GM19372 (cell line): ENCODE results near the gene ERN1.
"Not testable (repeated sequence)": the region's sequence is repeated elsewhere in the genome, so short reads cannot be mapped to it uniquely, and the experiment has no call there.

ENCODE experiments used
- ATAC-seq: cut with Tn5 transposase; IDR thresholded peaks from one replicate; pipeline ENCODE4 v1.9.1; 2021; ENCODE audit warnings: mild to moderate bottlenecking, low read depth, moderate library complexity; ENCODE audit not compliant: unreplicated experiment

Gene ERN1

DNA sequence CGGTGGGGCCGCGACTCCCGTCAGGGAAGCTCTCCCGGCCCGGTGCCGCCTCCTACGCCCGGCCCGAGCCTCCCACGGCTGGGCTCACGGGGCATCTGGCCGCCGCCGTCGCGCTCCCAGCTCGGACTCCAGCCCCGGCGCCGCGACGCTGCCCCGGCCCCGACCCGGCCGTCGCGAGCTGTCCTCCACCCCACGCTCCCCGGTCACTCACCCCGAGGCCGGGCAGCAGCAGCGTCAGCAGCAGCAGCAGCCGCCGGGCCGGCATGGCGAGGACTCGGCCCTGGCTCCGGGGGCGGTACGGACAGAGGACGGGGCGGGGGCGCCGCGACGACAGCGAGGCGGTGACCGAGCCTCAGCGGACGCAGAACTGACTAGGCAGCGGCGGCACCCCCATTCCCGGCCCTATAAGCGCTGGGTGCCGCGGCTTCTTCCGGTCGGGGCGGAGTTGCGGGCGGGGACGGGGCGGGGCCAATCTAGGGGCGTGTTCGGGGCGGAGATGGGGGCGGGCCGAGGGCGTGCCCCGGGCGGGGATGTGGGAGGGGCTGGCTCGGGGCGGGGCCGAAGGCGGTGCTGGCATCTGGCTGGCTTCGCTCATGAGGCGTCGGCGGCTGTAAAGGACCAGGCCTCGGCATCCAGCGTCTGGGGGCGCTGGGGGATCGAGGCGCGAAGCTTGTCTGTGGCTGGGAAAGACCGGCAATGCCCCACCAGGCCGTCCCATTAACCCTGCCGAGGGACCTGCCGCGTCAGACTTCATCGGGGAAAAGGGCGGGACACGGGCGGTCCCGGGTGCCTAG, at the start of gene ERN1:
TSS of gene ERN1 (minus strand) at position 380 of the 794 bp plus-strand sequence. CDS start at position 265, 115 bp downstream.
- peak; percentile 86 for ATAC-seq

DNA sequence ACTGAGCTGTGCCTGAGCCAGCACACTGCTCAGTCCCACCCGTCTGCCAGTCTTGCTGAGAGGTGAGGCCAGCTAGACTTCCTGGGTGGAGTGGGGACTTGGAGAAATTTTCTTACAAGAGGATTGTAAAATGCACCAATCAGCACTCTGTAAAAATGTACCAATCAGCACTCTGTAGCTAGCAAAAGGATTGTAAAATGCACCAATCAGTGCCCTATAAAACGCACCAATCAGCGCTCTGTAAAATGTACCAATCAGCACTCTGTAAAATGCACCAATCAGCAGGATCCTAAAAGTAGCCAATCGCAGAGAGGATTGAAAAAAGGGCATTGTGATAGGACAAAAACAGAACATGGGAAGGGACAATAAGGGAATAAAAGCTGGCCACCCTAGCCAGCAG, 49.1 kb upstream of the ERN1 start:
- ATAC-seq: not testable (repeated sequence)

- no peak for ATAC-seq
These were observed 48.3 kb upstream of the ERN1 start for GRCh38 chr17:64178011-64178825.

GRCh38 chr17:64177311-64178010, 47.5 kb upstream of the ERN1 start:
- no peak for ATAC-seq

GRCh38 chr17:64176556-64176955, 46.6 kb upstream of the ERN1 start:
- no peak for ATAC-seq

DNA sequence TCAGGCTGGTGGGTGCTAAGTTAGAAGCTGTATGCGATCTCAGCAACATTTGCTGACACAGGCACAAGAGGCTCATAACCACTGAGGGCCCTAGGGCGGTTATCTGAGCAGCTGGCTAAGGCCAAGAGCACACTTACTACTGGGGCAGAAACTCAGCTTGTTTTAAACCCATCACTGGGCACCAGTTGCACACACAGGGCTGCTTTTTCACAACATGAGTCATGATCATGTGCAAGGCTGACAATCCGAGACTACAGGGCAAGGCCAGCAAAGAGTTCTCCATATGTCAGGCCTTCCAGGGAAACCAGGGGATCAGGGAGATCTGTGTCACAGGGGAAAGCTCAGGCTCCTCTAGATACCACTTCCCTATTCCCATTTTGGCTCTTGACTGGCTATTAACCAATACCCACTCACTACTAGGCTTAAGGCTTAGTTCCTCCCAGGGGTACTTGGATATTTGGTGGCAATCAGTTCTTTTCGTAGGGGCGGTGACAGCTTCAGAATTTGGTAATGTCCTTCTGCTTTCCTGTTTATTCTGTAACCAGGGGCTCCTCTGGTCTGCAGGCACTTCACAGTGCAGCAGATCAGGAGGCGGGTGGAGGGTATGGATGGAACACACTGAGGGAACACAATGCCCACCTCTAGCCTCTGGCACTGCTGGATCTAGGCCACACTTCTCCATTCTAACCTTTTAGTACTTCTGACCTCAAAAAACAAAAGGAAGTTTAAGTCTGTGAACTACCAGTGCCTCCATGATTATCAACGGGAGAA, 44.9 kb upstream of the ERN1 start:
- ATAC-seq: no peak

- ATAC-seq: no peak
These were observed 43.7 kb upstream of the ERN1 start for GRCh38 chr17:64173646-64174045.

DNA sequence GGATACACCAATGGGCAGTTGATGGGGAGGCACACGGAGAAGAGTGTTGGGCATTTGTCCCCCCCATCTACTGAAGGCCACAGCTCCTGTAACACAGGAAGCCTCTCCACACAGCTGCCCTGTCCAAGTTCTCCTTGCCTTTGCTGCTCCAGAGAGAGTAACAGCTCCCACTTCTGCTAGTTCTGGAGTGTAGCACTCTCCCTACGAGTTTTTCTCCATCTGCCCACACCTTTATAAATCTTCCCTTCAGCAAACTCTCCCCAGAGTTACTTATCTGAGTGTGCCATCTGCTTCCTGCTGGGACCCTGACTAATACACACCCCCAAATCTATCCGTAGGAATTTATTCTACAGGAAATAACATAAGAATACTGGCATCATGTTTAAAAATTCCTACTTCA, 42.6 kb upstream of the ERN1 start:
- no peak for ATAC-seq

DNA sequence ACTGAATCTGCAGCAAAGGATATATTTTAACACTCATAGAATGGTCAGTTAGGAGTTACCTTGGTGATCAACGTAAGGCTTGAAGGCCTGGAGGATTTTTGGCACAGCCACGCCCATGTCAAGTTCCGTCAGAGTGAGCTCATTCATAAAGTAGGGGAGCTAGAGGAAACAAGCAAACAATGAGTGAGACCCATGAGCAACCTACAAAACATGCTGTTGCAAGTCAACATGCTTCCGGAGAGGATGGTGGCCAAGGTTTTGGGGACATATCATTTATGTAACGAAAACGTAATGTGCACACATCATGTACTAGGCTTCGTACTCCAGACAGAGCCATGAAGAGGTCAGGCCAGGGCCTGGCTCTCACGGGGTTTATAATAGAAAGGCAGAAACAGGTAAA, 41.1 kb upstream of the ERN1 start:
- no peak for ATAC-seq

- no peak for ATAC-seq
These were observed 40.3 kb upstream of the ERN1 start for GRCh38 chr17:64170286-64170685.

DNA sequence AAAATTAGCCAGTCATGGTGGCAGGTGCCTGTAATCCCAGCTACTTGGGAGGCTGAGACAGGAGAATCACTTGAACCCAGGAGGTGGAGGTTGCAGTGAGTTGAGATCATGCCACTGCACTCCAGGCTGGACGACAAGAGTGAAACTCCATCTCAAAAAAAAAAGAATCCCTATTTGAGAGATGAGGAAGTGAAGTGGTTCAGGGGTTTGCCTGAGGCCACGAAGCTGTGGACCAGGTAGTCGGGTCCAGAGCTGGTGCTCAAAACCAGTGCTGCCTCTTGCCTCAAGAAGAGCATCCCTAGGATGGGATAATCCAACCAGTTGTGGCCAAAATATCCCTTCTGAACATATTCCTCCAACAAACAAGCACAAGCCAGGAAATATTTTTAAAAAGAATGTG, 37.7 kb upstream of the ERN1 start:
- not testable (repeated sequence) for ATAC-seq

DNA sequence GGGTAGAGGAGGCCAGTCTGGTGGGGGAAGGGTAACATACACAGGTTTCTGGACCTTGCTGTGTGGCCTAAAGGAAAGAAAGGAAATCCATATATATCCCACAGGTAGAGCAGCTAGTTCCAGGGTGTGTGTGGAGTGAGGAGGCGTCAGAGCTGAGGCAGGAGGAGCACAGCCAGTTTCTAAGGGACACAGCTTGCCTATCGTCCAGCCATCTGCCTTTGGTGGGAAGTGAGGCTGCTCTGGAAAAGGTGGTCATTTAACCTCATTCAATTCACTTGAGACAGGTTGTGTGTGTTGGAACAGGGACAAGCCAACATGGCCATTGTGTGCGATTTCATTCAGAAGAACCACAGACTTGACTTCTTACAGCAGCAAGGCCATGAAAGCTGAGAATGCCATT, 36.9 kb upstream of the ERN1 start:
- ATAC-seq: no peak

- no peak for ATAC-seq
These were observed 35.4 kb upstream of the ERN1 start for GRCh38 chr17:64165347-64165746.

DNA sequence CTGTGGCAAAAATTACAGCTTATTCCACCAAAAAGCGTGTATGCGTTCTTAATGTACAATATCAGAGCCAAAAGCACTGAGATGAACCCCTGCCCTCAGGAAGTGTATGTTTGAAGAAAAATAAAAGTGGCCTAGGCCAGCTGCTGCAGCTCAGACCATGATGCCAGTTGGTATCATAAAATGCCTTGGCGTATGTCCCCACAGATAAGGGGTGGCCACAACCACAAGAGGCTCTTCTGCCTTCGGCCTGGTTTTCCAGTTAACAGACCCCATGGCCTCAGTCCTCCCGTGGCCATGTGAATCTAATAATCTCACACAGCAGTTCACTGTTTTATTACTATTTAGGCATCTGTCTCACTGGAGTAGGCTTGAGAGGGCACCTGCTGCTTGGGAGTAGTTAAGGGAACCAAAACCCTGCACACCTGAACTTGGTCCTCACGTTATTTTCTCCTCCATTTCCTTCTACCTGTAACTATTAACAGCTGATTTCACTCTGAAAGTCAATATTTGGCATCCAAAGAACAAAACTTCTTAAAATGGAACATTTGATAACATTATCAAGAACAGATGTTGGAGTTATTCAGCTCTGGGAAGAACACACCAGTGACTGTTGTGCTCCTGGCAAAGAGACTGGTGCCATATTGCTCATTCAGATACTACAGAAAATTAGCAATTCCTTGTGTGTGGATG, 34.8 kb upstream of the ERN1 start:
- no peak for ATAC-seq

GRCh38 chr17:64163468-64163867, 33.5 kb upstream of the ERN1 start:
- ATAC-seq: no peak

- ATAC-seq: no peak
These were observed 32.6 kb upstream of the ERN1 start for GRCh38 chr17:64162554-64162953.

- ATAC-seq: no peak
These were observed 31.6 kb upstream of the ERN1 start for GRCh38 chr17:64161380-64162176.

DNA sequence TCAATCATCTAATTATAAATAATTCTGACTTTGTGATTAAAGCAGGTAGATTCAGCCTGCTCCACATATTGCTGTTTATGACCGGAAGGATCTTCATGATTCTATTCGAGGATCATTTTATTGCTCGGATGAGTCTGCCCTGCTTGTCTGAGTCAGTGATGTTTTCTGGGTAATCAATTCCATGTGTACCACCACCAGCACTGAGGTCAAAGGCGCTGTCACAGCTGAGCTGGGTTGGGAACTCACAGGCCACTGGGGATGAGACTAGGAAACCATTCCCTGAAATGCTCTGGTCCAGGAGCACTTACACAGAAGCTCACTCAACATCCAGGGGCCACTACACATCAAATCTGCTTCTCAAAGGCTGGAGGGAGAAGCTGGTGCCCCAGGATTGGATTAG, 30.4 kb upstream of the ERN1 start:
- no peak for ATAC-seq
